Stimulated activated CD8-positive, alpha-beta memory T cell treated with anti-CD3 and anti-CD28 coated beads, Interleukin-2, amount 100 ng/mL, for 1 hour (primary cell): ENCODE measurements around the gene DENND4A.

Experiments used
- DNase-seq, 2 donors: peaks; one replicate each; pipeline ENCODE4 v3.0.0-alpha.2; 2020; ENCODE audit warnings: low read depth in 2 of 2

The DENND4A gene

GRCh38 chr15:65666257-65666656, 125.8 kb downstream of the DENND4A start:
- no peak for DNase-seq

GRCh38 chr15:65663521-65663920, 128.6 kb downstream of the DENND4A start:
- DNase-seq, result no peak

GRCh38 chr15:65660927-65661326, 131.2 kb downstream of the DENND4A start:
- DNase-seq, result no peak

DNA sequence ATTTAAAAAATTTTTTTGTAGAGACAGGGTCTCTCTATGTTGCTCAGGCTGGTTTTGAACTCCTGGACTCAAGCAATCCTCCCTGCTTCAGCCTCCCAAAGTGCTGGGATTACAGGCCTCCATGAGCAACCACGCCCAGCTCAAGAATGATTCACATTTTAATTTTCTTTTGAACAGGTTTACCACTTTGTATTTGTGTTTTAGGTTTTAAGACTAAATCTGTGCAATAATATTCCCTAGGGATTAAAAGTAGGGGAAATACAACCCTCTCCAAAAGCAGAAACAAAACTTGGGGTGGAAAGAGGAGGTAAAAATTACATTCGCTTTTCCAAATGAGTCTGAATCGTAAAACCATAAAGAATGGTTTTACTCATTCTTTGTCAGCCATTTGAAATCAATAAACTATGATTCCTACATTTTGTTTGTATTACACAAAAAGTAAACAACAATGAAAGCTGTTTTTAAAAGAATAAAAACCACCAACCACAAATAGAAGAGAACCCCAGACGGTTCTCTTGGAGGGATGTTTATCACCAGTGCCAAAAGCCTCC, 132.5 kb downstream of the DENND4A start:
- DNase-seq, result no peak

- DNase-seq, result no peak
Observed at GRCh38 chr15:65655457-65655856, 136.6 kb downstream of the DENND4A start.

DNA sequence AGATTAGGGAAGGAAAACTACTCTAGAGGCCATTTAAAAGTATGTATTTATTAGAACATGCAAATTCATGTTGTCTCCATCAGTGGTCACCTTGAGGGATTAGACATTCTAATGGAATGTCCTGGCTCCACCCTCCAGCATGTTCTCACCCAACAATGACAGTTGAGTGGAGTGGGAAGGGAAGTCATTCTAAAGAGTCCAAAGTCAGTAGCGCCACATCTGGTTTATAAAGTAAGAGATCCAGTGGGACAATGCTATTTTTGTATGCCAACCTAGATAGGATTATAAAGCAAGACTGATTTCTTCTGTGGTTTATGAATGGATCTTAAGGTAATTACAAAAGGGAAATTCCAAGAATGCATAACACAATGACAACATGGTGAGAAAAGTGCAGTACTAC, 137.1 kb downstream of the DENND4A start:
- DNase-seq, result no peak

GRCh38 chr15:65653801-65654521, 138.1 kb downstream of the DENND4A start:
- DNase-seq, result no peak

- DNase-seq, result no peak
Observed at GRCh38 chr15:65653341-65653740, 138.8 kb downstream of the DENND4A start.

GRCh38 chr15:65651831-65652749, 140.0 kb downstream of the DENND4A start:
- DNase-seq, result no peak

- DNase-seq, result no peak
Observed at GRCh38 chr15:65651042-65651322, 141.1 kb downstream of the DENND4A start.

DNA sequence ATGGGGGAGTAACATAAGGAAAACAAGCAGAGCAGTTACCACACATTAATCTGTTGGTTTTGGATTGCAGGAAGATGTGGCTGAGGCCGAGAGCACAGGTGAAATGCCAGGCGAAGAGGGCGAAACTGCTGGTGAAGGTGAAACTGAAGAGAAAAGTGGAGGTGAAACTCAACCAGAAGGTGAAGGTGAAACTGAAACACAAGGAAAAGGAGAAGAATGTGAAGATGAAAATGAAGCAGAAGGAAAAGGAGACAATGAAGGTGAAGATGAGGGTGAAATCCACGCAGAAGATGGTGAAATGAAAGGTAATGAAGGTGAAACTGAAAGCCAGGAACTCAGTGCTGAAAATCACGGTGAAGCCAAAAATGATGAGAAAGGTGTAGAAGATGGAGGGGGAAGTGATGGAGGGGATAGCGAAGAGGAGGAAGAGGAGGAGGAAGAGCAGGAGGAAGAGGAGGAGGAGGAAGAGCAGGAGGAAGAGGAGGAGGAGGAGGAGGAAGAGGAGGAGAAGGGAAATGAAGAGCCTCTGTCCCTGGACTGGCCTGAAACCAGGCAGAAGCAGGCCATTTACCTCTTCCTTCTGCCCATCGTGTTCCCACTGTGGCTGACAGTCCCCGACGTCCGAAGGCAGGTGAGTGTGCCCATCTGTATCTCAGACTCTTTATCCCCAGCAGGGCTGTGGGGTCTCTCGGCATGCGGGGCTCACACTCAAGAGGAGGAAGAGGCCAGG, 141.6 kb downstream of the DENND4A start:
- DNase-seq, result no peak

- DNase-seq, result no peak
Observed at GRCh38 chr15:65646486-65646885, 145.6 kb downstream of the DENND4A start.

GRCh38 chr15:65645392-65645791, 146.7 kb downstream of the DENND4A start:
- DNase-seq, result no peak

GRCh38 chr15:65644282-65644681, 147.8 kb downstream of the DENND4A start:
- no peak for DNase-seq

DNA sequence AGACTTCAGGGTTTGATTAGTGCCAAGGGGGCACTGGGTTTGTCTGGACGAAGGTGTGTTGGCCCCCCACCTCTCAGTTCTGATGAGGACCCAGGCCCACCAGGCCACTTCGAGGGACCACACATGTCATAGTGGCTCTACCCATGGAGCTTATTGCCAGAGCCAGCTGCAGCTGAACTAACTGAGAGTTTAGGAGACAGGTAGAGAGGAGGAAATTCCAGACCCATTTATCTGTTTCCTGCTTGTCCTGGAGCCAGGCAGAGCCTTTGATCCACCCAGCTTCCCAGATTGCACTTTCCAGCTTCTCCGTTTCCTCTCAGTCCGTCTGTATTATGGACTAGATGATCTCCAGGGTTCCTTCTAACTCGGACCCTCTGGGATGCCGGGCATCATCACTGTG, 149.5 kb downstream of the DENND4A start:
- DNase-seq, result no peak

DNA sequence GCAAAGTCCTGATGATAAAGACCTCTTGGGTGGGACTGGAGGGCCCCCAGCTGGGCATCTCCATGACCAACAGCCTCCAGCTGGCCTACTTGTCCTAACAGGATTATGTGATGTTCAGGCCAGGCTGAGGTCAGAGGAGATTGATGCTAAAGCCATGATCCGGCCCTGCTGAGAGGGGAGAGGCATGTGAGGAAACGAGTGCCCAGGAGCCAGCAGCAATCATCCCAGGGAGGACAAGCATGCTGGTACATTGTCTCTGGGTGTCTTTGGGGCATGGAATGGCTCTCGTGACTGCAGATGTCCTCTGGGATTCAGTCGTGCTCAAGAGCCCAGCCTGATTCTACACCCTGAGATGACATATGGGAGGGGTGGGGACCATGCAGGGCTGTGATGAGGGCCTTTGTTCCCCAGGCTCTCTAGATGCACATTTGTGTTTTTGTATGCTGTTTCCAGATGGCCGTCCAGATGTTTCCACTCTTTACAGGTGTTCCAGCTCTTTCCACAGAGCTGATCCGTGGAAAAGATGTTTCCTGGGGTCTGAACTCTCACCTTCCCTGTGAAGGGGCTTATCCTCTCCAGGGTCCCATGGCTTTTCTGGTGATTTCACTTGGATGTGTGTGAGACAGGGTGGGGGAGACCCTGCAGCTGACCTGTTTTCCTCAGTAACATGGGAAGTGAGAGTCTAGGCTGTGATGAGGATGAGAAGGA, 150.2 kb downstream of the DENND4A start:
- DNase-seq, result no peak

DNA sequence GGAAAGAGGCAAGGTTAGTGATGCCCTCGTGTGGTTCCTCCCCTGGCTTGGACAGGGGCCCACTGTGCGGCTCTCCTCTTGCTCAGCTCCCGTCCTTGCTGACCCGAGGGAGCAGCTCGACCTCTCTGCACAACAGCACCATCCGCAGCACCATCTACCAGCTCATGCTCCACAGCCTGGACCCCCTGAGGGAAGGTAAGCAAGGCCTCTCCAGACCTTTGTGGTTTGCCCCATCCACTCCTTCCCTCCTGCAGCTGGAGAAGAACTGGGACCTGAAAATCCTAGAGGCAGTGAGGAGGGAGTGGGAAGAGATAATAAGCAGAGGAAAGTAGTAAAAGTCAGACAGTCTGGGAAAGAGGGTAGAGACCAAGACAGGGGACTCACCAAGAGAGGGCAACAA, 152.6 kb downstream of the DENND4A start:
- DNase-seq, result no peak

DNA sequence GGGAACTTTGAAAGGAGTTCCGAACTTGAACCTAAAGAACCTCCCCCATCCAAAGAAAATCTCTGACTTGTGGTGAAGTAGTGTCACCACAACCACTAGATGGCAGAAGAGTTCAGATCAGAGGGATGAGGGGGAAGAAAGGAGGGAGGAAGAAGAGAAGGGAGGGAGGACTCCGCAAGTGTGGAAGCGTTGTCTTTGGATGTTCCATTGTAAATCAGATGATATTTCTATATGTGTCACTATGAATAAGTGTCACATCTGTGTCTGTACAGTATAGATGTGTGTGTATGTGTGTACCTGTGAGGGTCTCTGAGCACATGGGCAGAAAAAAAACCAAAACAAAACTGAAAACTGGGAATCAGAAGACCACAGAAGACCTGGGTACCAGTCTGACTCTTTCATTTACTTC, 153.4 kb downstream of the DENND4A start:
- peak in 1 of 2 donors; percentile 1 for DNase-seq

DNA sequence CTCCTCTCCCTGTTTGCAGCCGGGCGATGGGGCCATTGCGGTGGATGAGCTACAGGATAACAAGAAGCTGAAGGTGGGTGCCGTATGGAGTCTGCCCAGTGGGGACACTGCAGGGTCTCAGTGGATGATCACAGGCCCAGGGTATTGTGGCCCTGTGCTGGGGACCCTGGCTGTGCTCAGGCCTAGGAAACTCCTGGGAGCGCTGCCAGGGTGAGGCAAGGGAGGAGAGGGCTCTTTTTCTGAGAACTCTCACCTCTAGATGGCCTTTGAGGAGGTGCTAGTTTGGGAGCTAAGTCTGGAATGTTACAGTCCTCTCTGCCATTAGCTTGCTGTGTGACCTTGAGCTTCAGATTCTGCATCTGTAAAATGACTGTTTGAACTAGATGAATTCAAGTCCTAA, 154.0 kb downstream of the DENND4A start:
- DNase-seq, result no peak

- DNase-seq, result no peak
Observed at GRCh38 chr15:65634356-65634755, 157.7 kb downstream of the DENND4A start.

GRCh38 chr15:65633752-65634151, 158.3 kb downstream of the DENND4A start:
- no peak for DNase-seq
